Hepatocyte (in vitro differentiated cells): ENCODE data around the gene THSD7B. TPM values are rescaled to one million over a fixed set of nuclear protein-coding genes. Genes with fewer than 3 reads are reported as not detected.

Experiments used
- DNase-seq: peaks from one replicate; pipeline ENCODE4 v3.0.0-alpha.2; 2016; ENCODE audit warnings: low spot score
- H2AFZ ChIP-seq: fragments of 200-600 bp; sonication (generic); 2 replicates; pipeline ENCODE4 v1.6.0; 2016; ENCODE audit warnings: antibody characterized with exemption, mild to moderate bottlenecking
- H3K27ac ChIP-seq: fragments of 200-600 bp; sonication (generic); 2 replicates; pipeline ENCODE4 v1.5.1; 2016; ENCODE audit warnings: mild to moderate bottlenecking
- H3K27me3 ChIP-seq: fragments of 200-600 bp; sonication (generic); 2 replicates; pipeline ENCODE4 v1.6.1; 2016
- H3K36me3 ChIP-seq: fragments of 200-600 bp; sonication (generic); replicated peaks from 2 replicates; pipeline ENCODE4 v1.5.1; 2016; ENCODE audit warnings: low read depth; ENCODE audit not compliant: insufficient read depth
- H3K4me1 ChIP-seq: fragments of 200-600 bp; sonication (generic); 2 replicates; pipeline ENCODE4 v1.5.1; 2016; ENCODE audit warnings: mild to moderate bottlenecking, moderate library complexity; ENCODE audit not compliant: insufficient read depth
- H3K4me2 ChIP-seq: fragments of 200-600 bp; sonication (generic); 2 replicates; pipeline ENCODE4 v1.6.0; 2016
- H3K4me3 ChIP-seq: fragments of 200-600 bp; sonication (generic); 2 replicates; pipeline ENCODE4 v1.5.1; 2016; ENCODE audit warnings: mild to moderate bottlenecking
- H3K79me2 ChIP-seq: fragments of 200-600 bp; sonication (generic); 2 replicates; pipeline ENCODE4 v1.6.0; 2017; ENCODE audit warnings: mild to moderate bottlenecking
- H3K9me2 ChIP-seq: fragments of 200-600 bp; sonication (generic); replicated peaks from 2 replicates; pipeline ENCODE4 v1.6.0; 2017; ENCODE audit warnings: mild to moderate bottlenecking; ENCODE audit not compliant: insufficient read depth
- H3K9me3 ChIP-seq: fragments of 200-600 bp; sonication (generic); 2 replicates; pipeline ENCODE4 v1.5.1; 2016; ENCODE audit warnings: low read depth, mild to moderate bottlenecking
- H4K20me1 ChIP-seq: fragments of 200-600 bp; sonication (generic); 2 replicates; pipeline ENCODE4 v1.6.0; 2016; ENCODE audit warnings: mild to moderate bottlenecking; ENCODE audit not compliant: insufficient read depth, poor library complexity, severe bottlenecking
- EZH2 ChIP-seq: fragments of 200-600 bp; sonication (generic); IDR thresholded peaks from 2 replicates; pipeline ENCODE4 v1.6.1; 2016; ENCODE audit warnings: antibody characterized with exemption, mild to moderate bottlenecking, borderline replicate concordance
- EZH2phosphoT487 ChIP-seq: fragments of 200-600 bp; sonication (generic); IDR thresholded peaks from one replicate; pipeline ENCODE4 v1.6.1; 2018; ENCODE audit warnings: antibody characterized with exemption, mild to moderate bottlenecking, low read depth, moderate library complexity; ENCODE audit not compliant: unreplicated experiment, severe bottlenecking
- WGBS: methylation state at CpG from one replicate; pipeline ENCODE4 v1.1.6; 2016; ENCODE audit warnings: low lambda C conversion rate; ENCODE audit errors: missing lambda C conversion rate; 5-methylcytosine and 5-hydroxymethylcytosine counted together
- polyA plus RNA-seq: library from polyadenylated mRNA; unstranded; fragments of >200 nt; fragmentation: Nextera tagmentation; extraction: Ambion mirVana; gene quantifications from 2 replicates; pipeline ENCODE4 v1.2.1, GENCODE V29; 2016
- total RNA-seq: library from RNA; depleted of rRNA; stranded (reverse); fragments of >200 nt; gene quantifications from 2 replicates; pipeline ENCODE4 v1.2.3, GENCODE V29; 2014
- TF ChIP-seq, protein P1 (sequence below): fragments of 200-600 bp; sonication (generic); IDR thresholded peaks from 2 replicates; pipeline ENCODE4 v1.5.1; 2016; ENCODE audit warnings: antibody characterized with exemption, mild to moderate bottlenecking; ENCODE audit not compliant: poor library complexity

THSD7B gene
- total and polyA plus RNA-seq, 2 experiments from 2014 or later = 0.48 to 5.7 TPM

DNA sequence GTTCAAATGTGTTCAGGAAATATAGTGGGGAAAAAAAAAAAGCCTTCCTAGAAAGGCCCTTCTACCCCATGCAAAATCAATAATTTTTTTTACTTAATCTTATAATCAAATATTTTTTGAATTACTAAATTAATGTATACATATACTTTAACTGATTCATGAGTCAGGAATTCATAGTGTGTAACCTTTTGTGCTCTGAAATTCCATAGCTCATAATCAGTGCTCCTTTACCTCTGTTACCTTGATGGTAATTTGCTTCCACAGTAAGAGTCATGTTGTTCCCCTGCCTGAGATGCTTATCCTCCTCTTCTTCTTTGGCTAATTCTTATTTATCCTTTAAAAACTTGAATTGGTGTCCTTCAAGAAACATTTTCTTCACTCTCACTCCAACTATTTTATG lies 414.2 kb downstream of the THSD7B start:
- Histone ChIP-seq H3K36me3 (no peaks in the 10 kb centered on the region), H3K79me2 (no peaks in the 10 kb centered on the region), H3K4me1 (peaks cover 3% of the 10 kb centered on the region), H2AFZ (no peak overlapping the region), H3K9me2 (no peaks in the 10 kb centered on the region), H4K20me1 (no peaks in the 10 kb centered on the region), H3K9me3 (no peaks in the 10 kb centered on the region), H3K4me2 (no peak overlapping the region), H3K4me3 (no peak overlapping the region), H3K27me3 (no peaks in the 10 kb centered on the region), H3K27ac (no peak overlapping the region)
- no peak for DNase-seq
- TF ChIP-seq EZH2 (no peak), EZH2phosphoT487 (no peak)
- TF ChIP-seq, protein P1, sequence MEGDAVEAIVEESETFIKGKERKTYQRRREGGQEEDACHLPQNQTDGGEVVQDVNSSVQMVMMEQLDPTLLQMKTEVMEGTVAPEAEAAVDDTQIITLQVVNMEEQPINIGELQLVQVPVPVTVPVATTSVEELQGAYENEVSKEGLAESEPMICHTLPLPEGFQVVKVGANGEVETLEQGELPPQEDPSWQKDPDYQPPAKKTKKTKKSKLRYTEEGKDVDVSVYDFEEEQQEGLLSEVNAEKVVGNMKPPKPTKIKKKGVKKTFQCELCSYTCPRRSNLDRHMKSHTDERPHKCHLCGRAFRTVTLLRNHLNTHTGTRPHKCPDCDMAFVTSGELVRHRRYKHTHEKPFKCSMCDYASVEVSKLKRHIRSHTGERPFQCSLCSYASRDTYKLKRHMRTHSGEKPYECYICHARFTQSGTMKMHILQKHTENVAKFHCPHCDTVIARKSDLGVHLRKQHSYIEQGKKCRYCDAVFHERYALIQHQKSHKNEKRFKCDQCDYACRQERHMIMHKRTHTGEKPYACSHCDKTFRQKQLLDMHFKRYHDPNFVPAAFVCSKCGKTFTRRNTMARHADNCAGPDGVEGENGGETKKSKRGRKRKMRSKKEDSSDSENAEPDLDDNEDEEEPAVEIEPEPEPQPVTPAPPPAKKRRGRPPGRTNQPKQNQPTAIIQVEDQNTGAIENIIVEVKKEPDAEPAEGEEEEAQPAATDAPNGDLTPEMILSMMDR = no peak

DNA sequence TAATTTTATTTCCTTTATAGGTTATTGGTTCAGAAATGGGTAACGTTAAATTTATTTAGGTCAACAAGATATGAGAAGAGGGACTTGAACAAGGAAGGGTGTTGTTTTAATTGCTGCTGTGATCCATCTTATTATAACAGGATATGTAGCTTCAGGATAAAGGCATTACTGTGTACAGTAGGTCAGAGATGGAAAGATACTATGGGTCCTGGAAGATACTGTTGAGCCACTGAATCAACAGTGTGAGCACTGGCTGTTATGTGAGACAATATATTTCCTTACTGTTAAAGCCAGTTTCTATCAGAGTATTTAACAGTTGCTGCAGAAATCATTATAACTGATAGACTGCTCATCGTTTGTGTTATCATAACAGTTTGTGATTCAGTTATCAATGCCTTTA lies 414.7 kb downstream of the THSD7B start:
- 92% methylated on average over 2 of the region's 2 CpGs for WGBS
- H3K9me2 ChIP-seq = no peaks in the 10 kb centered on the region
- DNase-seq = no peak
- H3K36me3 ChIP-seq = no peaks in the 10 kb centered on the region
- no peaks in the 10 kb centered on the region for H3K9me3 ChIP-seq
- no peak overlapping the region for H2AFZ ChIP-seq
- H3K4me3 ChIP-seq = no peak overlapping the region
- H3K27me3 ChIP-seq = no peaks in the 10 kb centered on the region
- no peaks in the 10 kb centered on the region for H4K20me1 ChIP-seq
- H3K27ac ChIP-seq = no peak overlapping the region
- H3K79me2 ChIP-seq = no peaks in the 10 kb centered on the region
- no peak overlapping the region for H3K4me2 ChIP-seq
- peaks cover 3% of the 10 kb centered on the region for H3K4me1 ChIP-seq
- TF ChIP-seq EZH2phosphoT487 = no peak
- TF ChIP-seq, protein P1 = no peak
- no peak for TF ChIP-seq EZH2

DNA sequence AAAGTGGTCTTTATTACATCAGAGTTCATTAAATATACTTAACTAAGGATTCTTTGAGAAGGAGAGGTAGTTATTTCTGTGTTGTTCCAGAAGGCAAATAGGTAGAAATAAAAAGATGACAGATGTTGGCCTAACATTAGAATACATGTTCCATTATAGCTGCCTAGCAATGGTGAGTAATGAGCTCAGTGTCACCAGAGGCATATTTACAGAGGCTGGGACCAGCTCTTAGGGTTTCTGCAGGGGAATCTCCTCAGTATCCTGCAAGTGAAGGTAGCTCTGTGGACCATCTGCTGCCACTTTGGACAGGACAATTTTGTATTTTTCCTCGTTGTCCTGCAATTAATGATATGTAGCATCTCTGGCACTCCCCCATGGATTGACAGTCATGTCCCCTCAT lies 416.0 kb downstream of the THSD7B start:
- Histone ChIP-seq H3K9me3 (no peaks in the 10 kb centered on the region), H3K4me1 (peaks cover 3% of the 10 kb centered on the region), H3K27ac (no peak overlapping the region), H3K36me3 (no peaks in the 10 kb centered on the region), H3K4me3 (no peak overlapping the region), H3K4me2 (no peak overlapping the region), H3K79me2 (no peaks in the 10 kb centered on the region), H4K20me1 (no peaks in the 10 kb centered on the region), H3K27me3 (no peaks in the 10 kb centered on the region), H2AFZ (no peak overlapping the region), H3K9me2 (no peaks in the 10 kb centered on the region)
- 90% methylated on average over 1 of the region's 1 CpG for WGBS
- TF ChIP-seq, protein P1 = no peak
- no peak for TF ChIP-seq EZH2phosphoT487
- no peak for TF ChIP-seq EZH2
- DNase-seq = no peak

DNA sequence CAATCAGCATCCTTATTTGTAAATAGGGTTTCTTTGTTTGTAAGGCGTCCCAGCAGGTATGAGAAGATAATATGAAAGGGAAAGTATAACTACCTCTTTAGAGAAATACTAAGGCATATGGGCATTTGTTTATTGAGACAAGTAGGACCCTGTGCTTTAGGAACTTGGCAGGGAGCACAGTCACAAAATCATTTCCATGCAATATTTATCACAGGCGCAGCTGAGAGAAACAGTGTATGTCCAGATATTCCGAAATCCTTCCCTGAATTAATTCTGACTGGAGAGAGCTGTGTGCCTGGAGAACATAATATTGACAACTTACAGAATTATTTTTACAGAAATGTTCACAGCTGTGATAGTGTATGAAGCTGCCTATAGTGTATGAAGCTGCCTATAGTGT lies 416.7 kb downstream of the THSD7B start:
- H2AFZ ChIP-seq = no peak overlapping the region
- 89% methylated on average over 3 of the region's 3 CpGs for WGBS
- no peaks in the 10 kb centered on the region for H3K9me2 ChIP-seq

More for the DNA sequence above, 416.7 kb downstream of the THSD7B start:
- peaks cover 3% of the 10 kb centered on the region for H3K4me1 ChIP-seq
- no peak overlapping the region for H3K4me2 ChIP-seq
- no peak for DNase-seq
- H4K20me1 ChIP-seq = no peaks in the 10 kb centered on the region
- TF ChIP-seq EZH2phosphoT487 (no peak), EZH2 (no peak)
- TF ChIP-seq, protein P1 = no peak
- no peak overlapping the region for H3K27ac ChIP-seq
- H3K36me3 ChIP-seq = no peaks in the 10 kb centered on the region
- no peaks in the 10 kb centered on the region for H3K27me3 ChIP-seq
- H3K79me2 ChIP-seq = no peaks in the 10 kb centered on the region
- H3K9me3 ChIP-seq = no peaks in the 10 kb centered on the region
- H3K4me3 ChIP-seq = no peak overlapping the region
